ENCODE results near the gene SLC25A29. TPM values are rescaled to one million over a fixed set of nuclear protein-coding genes. Genes with fewer than 3 reads are reported as not detected.

The SLC25A29 gene
- total and polyA plus RNA-seq, 2 of the 13 experiments (the other 11 are each of a cell fraction or from before 2014, with no cell fraction given), result 12.2 to 17.2 TPM

GRCh38 chr14:100342195-100342594, 36.0 kb upstream of the SLC25A29 start:
- no peak overlapping the region for H3K27ac ChIP-seq (ENCODE audit: extremely low read length, insufficient read depth, low read length)
- FAIRE-seq, result no peak
- 94% methylated on average over 11 of the region's 11 CpGs for WGBS (ENCODE audit: low lambda C conversion rate)

More at GRCh38 chr14:100342195-100342594, 36.0 kb upstream of the SLC25A29 start:
- no peaks in the 10 kb centered on the region for H3K4me1 ChIP-seq (ENCODE audit: insufficient read depth, low read length)
- H3K9ac ChIP-seq (ENCODE audit: insufficient read depth, low read depth, low read length), result no peak overlapping the region
- CTCF ChIA-PET (ENCODE audit: low intra/inter-chr PET ratio, low total read pairs), result no interaction called here
- H4K20me1 ChIP-seq (ENCODE audit: insufficient read depth, low read length), result no peaks in the 10 kb centered on the region
- H3K4me2 ChIP-seq (ENCODE audit: low read depth, low read length), result no peak overlapping the region
- ATAC-seq, result no peak
- H3K79me2 ChIP-seq (ENCODE audit: insufficient read depth, low read length), result no peaks in the 10 kb centered on the region
- in situ Hi-C loops (cut with HindIII; ENCODE audit: extremely low pct_ligation_motif_present, low pct_unique_long_range_greater_than_20kb) (no loop called here), intact Hi-C loops (cut with micrococcal nuclease; ENCODE audit: unreplicated experiment) (no loop called here)
- no peaks in the 10 kb centered on the region for H3K27me3 ChIP-seq (ENCODE audit: control insufficient read depth in 1 of 2, insufficient read depth in 2 of 2, low read length in 2 of 2)
- POLR2A ChIA-PET, result no interaction called here
- TF ChIP-seq ZNF235 (CRISPR knock-in tag; IDR thresholded peaks at IDR 0.05; ENCODE audit: borderline replicate concordance), result no peak
- no peak for TF ChIP-seq ZNF10 (CRISPR knock-in tag; IDR thresholded peaks at IDR 0.05; ENCODE audit: borderline replicate concordance, low read depth)
- no peak for TF ChIP-seq RAD51 (IDR thresholded peaks at IDR 0.05; ENCODE audit: borderline replicate concordance)
- no peak for TF ChIP-seq NFE2 (CRISPR knock-in tag; IDR thresholded peaks at IDR 0.05)
- TF ChIP-seq ZMYM2 (CRISPR knock-in tag; IDR thresholded peaks at IDR 0.05), result no peak
- no peak for TF ChIP-seq ZNF780A (CRISPR knock-in tag; IDR thresholded peaks at IDR 0.05)
- no peak for TF ChIP-seq ZNF614 (CRISPR knock-in tag; IDR thresholded peaks at IDR 0.05; ENCODE audit: borderline replicate concordance)
- TF ChIP-seq PRDM4 (CRISPR knock-in tag; IDR thresholded peaks at IDR 0.05; ENCODE audit: borderline replicate concordance), result no peak
- TF ChIP-seq NR0B2 (CRISPR knock-in tag; IDR thresholded peaks at IDR 0.05), result no peak
- TF ChIP-seq ZKSCAN1 (IDR thresholded peaks at IDR 0.05; ENCODE audit: low read length), result no peak
- no peak for TF ChIP-seq HDAC1 (CRISPR knock-in tag; IDR thresholded peaks at IDR 0.05)
- TF ChIP-seq IKZF1 (IDR thresholded peaks at IDR 0.05), result no peak
- TF ChIP-seq, protein P1, sequence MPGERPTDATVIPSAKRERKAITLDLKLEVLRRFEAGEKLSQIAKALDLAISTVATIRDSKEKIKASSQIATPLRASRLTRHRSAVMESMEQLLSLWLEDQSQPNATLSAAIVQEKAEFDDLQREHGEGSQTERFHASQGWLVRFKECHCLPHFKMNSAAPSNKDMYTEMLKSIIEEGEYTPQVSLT (CRISPR knock-in tag; IDR thresholded peaks at IDR 0.05; ENCODE audit: borderline replicate concordance, low read depth), result no peak
- no peak for TF ChIP-seq ZNF326 (CRISPR knock-in tag; IDR thresholded peaks at IDR 0.05; ENCODE audit: borderline replicate concordance)
- TF ChIP-seq HOXA9 (CRISPR knock-in tag; IDR thresholded peaks at IDR 0.05; ENCODE audit: borderline replicate concordance), result no peak
- no peak for TF ChIP-seq ZFP1 (CRISPR knock-in tag; IDR thresholded peaks at IDR 0.05)
- no peak overlapping the region for H3K4me3 ChIP-seq (replicated peaks in 1 of 3; ENCODE audit: insufficient read depth in 1 of 3, low read depth in 2 of 3, low read length in 3 of 3)
- DNase-seq (ENCODE audit: low spot score), result no peak
- no peaks in the 10 kb centered on the region for H3K9me3 ChIP-seq (ENCODE audit: low read length)
- peaks cover 11 to 43% of the 10 kb centered on the region in 2 experiments; a peak in 4 of 5 replicates for H3K36me3 ChIP-seq (replicated peaks in 1 of 2; ENCODE audit: control insufficient read depth in 1 of 2, insufficient read depth in 2 of 2, low read length in 2 of 2)
- no peak overlapping the region for H2AFZ ChIP-seq (ENCODE audit: low read length)
- no TSS peak for BruUV-seq (replicated peaks)
